Measurements from ENCODE around the gene SYNGR2. TPM values are rescaled to one million over a fixed set of nuclear protein-coding genes. Genes with fewer than 3 reads are reported as not detected.

SYNGR2 gene
- total and polyA plus RNA-seq, 9 of the 15 experiments (the other 6 are each of a cell fraction or from before 2014, with no cell fraction given): 1.4 to 173 (median 87.8) TPM

GRCh38 chr17:78130437-78131101 is 37.8 kb upstream of the SYNGR2 start, which contains the start of gene TMC8 (continued):
- TF ChIP-seq YY1 (IDR thresholded peaks at IDR 0.05; ENCODE audit: borderline replicate concordance in 1 of 3, control insufficient read depth in 1 of 3, extremely low read depth in 1 of 3, insufficient read depth in 3 of 3, insufficient read length in 1 of 3, insufficient replicate concordance in 2 of 3, low read depth in 1 of 3, low read length in 2 of 3) (peak in 1 of 3 experiments; percentile 23), SREBF2 (CRISPR knock-in tag; IDR thresholded peaks at IDR 0.05) (no peak), TFE3 (CRISPR knock-in tag; IDR thresholded peaks at IDR 0.05) (peak; percentile 4; the same call in 1 of the 2 replicates), ELF4 (CRISPR knock-in tag; IDR thresholded peaks at IDR 0.05) (no peak), PBX2 (CRISPR knock-in tag; IDR thresholded peaks at IDR 0.05; ENCODE audit: low read depth) (no peak), PBX2 (tag; conservative IDR thresholded peaks at IDR 0.05; ENCODE audit: low read depth) (no peak), POLR2G (IDR thresholded peaks at IDR 0.05; ENCODE audit: low read depth, low read length) (peak; percentile 51; the same call in 1 of the 2 replicates), DLX4 (CRISPR knock-in tag; IDR thresholded peaks at IDR 0.05) (no peak), NR4A1 (CRISPR knock-in tag; IDR thresholded peaks at IDR 0.05) (no peak; the same call in 1 of the 2 replicates), NR4A1 (tag; IDR thresholded peaks at IDR 0.05) (0 out of 2 replicates have a peak, but pooled peaks have one; percentile 49), ZBTB11 (CRISPR knock-in tag; IDR thresholded peaks at IDR 0.05) (no peak), LARP7 (IDR thresholded peaks at IDR 0.05) (no peak), ZNF24 (IDR thresholded peaks at IDR 0.05) (no peak), ZNF512 (tag; IDR thresholded peaks at IDR 0.05) (no peak), MBD2 (IDR thresholded peaks at IDR 0.05; ENCODE audit: borderline replicate concordance, low read depth) (no peak), NRF1 (conservative IDR thresholded peaks at IDR 0.05 in 1 of 2, IDR thresholded peaks at IDR 0.05 in 1 of 2) (no peak)

Measured in K562 (cell line).